Peyer's patch (tissue), 4 donors: ENCODE results near the gene VCL.

Experiments
- POLR2A ChIP-seq, 2 donors: fragments of 450-650 bp; IDR thresholded peaks; one replicate each; pipeline ENCODE4 v1.5.1; 2017; ENCODE audit warnings: antibody characterized with exemption in 2 of 2, mild to moderate bottlenecking in 2 of 2, moderate library complexity in 2 of 2
- TF ChIP-seq, protein P1 (sequence below), 6 experiments: fragments of 450-650 bp in 4 of 6; fragments of 200-600 bp in 2 of 6; sonication (generic) in 1 of 6; IDR thresholded peaks; one replicate each; pipeline ENCODE4 v1.5.1; 2017 to 2019; ENCODE audit warnings: antibody characterized with exemption in 6 of 6, mild to moderate bottlenecking in 3 of 6, moderate library complexity in 1 of 6

- TF ChIP-seq, protein P1, sequence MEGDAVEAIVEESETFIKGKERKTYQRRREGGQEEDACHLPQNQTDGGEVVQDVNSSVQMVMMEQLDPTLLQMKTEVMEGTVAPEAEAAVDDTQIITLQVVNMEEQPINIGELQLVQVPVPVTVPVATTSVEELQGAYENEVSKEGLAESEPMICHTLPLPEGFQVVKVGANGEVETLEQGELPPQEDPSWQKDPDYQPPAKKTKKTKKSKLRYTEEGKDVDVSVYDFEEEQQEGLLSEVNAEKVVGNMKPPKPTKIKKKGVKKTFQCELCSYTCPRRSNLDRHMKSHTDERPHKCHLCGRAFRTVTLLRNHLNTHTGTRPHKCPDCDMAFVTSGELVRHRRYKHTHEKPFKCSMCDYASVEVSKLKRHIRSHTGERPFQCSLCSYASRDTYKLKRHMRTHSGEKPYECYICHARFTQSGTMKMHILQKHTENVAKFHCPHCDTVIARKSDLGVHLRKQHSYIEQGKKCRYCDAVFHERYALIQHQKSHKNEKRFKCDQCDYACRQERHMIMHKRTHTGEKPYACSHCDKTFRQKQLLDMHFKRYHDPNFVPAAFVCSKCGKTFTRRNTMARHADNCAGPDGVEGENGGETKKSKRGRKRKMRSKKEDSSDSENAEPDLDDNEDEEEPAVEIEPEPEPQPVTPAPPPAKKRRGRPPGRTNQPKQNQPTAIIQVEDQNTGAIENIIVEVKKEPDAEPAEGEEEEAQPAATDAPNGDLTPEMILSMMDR (IDR thresholded peaks at IDR 0.05) = no peak
- TF ChIP-seq POLR2A (IDR thresholded peaks at IDR 0.05) = no peak
Observed at GRCh38 chr10:74055383-74056049, 57.6 kb downstream of the VCL start.
